Activated CD8-positive, alpha-beta T cell treated with anti-CD3 and anti-CD28 coated beads for 36 hours (primary cell): Measurements from ENCODE around the gene BTRC. TPM values are rescaled to one million over a fixed set of nuclear protein-coding genes. Genes with fewer than 3 reads are reported as not detected.

Experiments
- ATAC-seq: fragments of 200-7000 bp; cut with Tn5 transposase; one replicate; pipeline ENCODE4 v1.10.0; 2021; ENCODE audit warnings: mild to moderate bottlenecking, moderate library complexity
- CTCF ChIA-PET: fragments of 350-600 bp; sonication (Branson Sonifier 250); formaldehyde crosslinking; loops from one replicate; lab custom pipeline; 2021; ENCODE audit warnings: antibody characterized with exemption; lab: Charles Lee
- POLR2A ChIA-PET: fragments of 350-600 bp; sonication (Branson Sonifier 250); formaldehyde crosslinking; loops from one replicate; lab custom pipeline; 2021; ENCODE audit warnings: antibody characterized with exemption; lab: Charles Lee
- DNase-seq: peaks from one replicate; pipeline ENCODE4 v3.0.0-alpha.2; 2020
- H3K27ac Mint-ChIP-seq: one replicate; pipeline ENCODE4 v1.8.0; 2021; ENCODE audit warnings: mild to moderate bottlenecking, mixed read lengths
- H3K27me3 Mint-ChIP-seq: one replicate; pipeline ENCODE4 v1.8.0; 2021; ENCODE audit warnings: mixed read lengths
- H3K36me3 Mint-ChIP-seq: one replicate; pipeline ENCODE4 v1.8.0; 2021; ENCODE audit warnings: low read depth, mixed read lengths
- H3K4me1 Mint-ChIP-seq: one replicate; pipeline ENCODE4 v1.8.0; 2021; ENCODE audit warnings: low read depth, mixed read lengths
- H3K4me3 Mint-ChIP-seq: one replicate; pipeline ENCODE4 v1.8.0; 2021; ENCODE audit warnings: mild to moderate bottlenecking, moderate library complexity, mixed read lengths
- H3K9me3 Mint-ChIP-seq: one replicate; pipeline ENCODE4 v1.8.0; 2021; ENCODE audit warnings: mixed read lengths
- intact Hi-C: fragments of 100-400 bp; cut with micrococcal nuclease; formaldehyde crosslinking; loops from one replicate; pipeline ENCODE4 v1.10.0; 2022
- total RNA-seq, 2 experiments: library from RNA; stranded (reverse); gene quantifications; one replicate each; pipeline ENCODE4 v1.2.3, GENCODE V29; 2021
- TF ChIP-seq, protein P1 (sequence below): fragments of 200-600 bp; IDR thresholded peaks from one replicate; pipeline ENCODE4 v1.8.0; 2022; ENCODE audit warnings: antibody characterized with exemption, mild to moderate bottlenecking

BTRC gene
- total RNA-seq, 2 experiments from 2014 or later: 11.6 to 14.6 TPM

DNA sequence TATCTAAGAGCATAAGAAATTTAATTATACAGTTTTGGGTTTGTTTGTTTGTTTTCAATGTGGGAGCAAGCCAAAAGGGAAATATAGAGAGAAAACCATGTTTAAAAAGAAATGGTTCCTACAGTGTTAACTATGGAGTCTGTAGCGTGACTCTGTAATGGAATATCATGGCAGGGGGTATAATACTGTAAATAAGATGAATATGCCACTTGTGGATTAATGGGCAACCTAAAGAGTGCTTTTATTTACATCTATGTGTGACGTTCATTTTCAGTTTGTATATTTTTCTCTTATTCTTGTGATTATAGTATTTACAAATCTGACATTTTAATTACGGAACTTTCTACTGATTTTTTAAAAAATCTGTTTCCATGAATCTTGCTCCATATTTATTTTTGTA, 138.2 kb downstream of the BTRC start:
- ATAC-seq (no peak), DNase-seq (no peak)
- H3K4me3 Mint-ChIP-seq: no peak overlapping the region
- POLR2A ChIA-PET: interaction anchor here (0.9 kb wide), 1 partner anchor 191 kb away, joined by 3 read pairs; no protein-coding TSS in a partner anchor
- no peaks in the 10 kb centered on the region for H3K27me3 Mint-ChIP-seq
- H3K27ac Mint-ChIP-seq: no peak overlapping the region
- no peaks in the 10 kb centered on the region for H3K4me1 Mint-ChIP-seq
- CTCF ChIA-PET: interaction anchor here (1.5 kb wide), 1 partner anchor 278 kb away, joined by 4 read pairs; no protein-coding TSS in a partner anchor
- H3K36me3 Mint-ChIP-seq: peaks cover 1% of the 10 kb centered on the region
- TF ChIP-seq, protein P1, sequence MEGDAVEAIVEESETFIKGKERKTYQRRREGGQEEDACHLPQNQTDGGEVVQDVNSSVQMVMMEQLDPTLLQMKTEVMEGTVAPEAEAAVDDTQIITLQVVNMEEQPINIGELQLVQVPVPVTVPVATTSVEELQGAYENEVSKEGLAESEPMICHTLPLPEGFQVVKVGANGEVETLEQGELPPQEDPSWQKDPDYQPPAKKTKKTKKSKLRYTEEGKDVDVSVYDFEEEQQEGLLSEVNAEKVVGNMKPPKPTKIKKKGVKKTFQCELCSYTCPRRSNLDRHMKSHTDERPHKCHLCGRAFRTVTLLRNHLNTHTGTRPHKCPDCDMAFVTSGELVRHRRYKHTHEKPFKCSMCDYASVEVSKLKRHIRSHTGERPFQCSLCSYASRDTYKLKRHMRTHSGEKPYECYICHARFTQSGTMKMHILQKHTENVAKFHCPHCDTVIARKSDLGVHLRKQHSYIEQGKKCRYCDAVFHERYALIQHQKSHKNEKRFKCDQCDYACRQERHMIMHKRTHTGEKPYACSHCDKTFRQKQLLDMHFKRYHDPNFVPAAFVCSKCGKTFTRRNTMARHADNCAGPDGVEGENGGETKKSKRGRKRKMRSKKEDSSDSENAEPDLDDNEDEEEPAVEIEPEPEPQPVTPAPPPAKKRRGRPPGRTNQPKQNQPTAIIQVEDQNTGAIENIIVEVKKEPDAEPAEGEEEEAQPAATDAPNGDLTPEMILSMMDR: no peak
- H3K9me3 Mint-ChIP-seq: no peaks in the 10 kb centered on the region
- intact Hi-C loops: no loop called here

DNA sequence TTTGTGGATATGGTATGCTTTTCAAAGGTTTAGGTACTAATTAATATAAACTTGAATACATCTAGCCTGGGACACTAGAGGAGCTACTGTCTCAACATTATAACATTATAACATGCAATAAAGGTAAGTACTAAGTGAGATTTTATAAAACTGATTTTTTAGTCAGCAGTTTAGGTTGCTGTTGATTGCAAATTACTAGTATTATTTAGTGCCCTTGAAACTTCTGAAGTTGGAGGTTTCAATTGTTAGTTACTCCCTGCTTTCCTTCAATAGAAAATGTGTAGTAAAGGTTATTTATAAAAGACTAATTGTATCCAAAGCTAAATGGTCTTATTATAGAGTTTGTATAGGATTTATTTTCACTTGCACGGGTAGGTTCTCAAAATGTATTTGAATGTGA, 138.8 kb downstream of the BTRC start:
- CTCF ChIA-PET: interaction anchor here (1.5 kb wide), 1 partner anchor 279 kb away, joined by 4 read pairs; no protein-coding TSS in a partner anchor
- no peak for ATAC-seq
- TF ChIP-seq, protein P1: no peak

DNA sequence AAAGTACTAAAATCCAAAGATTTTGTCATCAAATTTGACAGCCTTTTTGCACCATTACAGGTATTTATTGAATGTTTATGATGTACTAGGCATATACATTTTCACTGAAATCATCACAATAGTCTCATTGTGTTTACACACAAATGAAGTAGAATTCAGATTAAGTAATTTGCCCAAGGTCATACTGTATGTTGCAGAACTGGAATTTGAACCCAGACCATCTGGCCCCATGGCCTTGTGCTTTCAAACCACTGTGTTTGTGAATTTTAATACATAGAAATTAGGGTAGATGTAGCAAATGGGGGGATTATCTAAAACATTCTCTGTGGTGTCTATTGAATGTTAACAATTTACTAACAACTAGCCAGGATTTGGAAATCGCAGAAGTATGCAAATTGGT, 139.3 kb downstream of the BTRC start:
- Mint-ChIP-seq H3K4me1 (no peaks in the 10 kb centered on the region), H3K9me3 (no peaks in the 10 kb centered on the region), H3K27me3 (no peaks in the 10 kb centered on the region), H3K4me3 (no peak overlapping the region), H3K27ac (no peak overlapping the region), H3K36me3 (peaks cover 1% of the 10 kb centered on the region)
- POLR2A ChIA-PET: no interaction called here
- CTCF ChIA-PET: interaction anchor here (0.9 to 1.5 kb wide), 5 partner anchors 9 to 332 kb away, joined by 3 to 4 read pairs (median 3); no protein-coding TSS in a partner anchor
- ATAC-seq (no peak), DNase-seq (no peak)
- TF ChIP-seq, protein P1: no peak
- intact Hi-C loops: no loop called here

More for the DNA sequence above, 138.8 kb downstream of the BTRC start:
- Mint-ChIP-seq H3K4me1 (no peaks in the 10 kb centered on the region), H3K27ac (no peak overlapping the region), H3K27me3 (no peaks in the 10 kb centered on the region), H3K4me3 (no peak overlapping the region), H3K36me3 (peaks cover 1% of the 10 kb centered on the region), H3K9me3 (no peaks in the 10 kb centered on the region)
- POLR2A ChIA-PET: no interaction called here
- DNase-seq: no peak
- intact Hi-C loops: no loop called here

DNA sequence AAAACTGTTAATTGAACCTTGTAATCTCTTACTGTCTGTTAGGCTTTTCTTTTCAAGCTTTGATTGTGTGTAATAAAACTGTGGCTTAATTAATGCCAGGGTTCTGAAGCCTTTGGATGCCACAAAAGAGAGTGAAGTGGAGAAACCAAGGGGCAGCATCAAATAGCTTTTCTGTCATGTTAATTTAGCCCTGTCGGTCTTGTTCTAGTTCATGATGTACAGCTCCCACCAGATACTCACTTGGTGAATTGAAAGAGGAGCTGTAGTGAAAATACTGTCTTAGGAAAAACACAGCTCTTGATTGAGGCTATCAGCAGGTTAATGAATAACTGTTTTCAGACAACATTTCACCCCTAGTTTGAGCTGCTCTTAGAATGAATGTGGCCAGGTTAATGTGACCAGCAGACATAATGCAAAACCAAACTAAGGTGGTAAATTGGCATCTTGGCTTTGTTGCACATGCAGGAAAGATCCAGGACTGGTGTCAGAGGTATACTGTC, 139.9 kb downstream of the BTRC start:
- intact Hi-C loops: no loop called here
- no peak overlapping the region for H3K4me3 Mint-ChIP-seq
- no peaks in the 10 kb centered on the region for H3K27me3 Mint-ChIP-seq
- CTCF ChIA-PET: interaction anchor here (0.7 to 1.5 kb wide), 7 partner anchors 10 to 332 kb away, joined by 3 to 4 read pairs (median 3); no protein-coding TSS in a partner anchor
- no peaks in the 10 kb centered on the region for H3K9me3 Mint-ChIP-seq
- ATAC-seq (no peak), DNase-seq (no peak)
- H3K4me1 Mint-ChIP-seq: no peaks in the 10 kb centered on the region
- no peak overlapping the region for H3K27ac Mint-ChIP-seq
- TF ChIP-seq, protein P1: no peak
- POLR2A ChIA-PET: no interaction called here
- peaks cover 1% of the 10 kb centered on the region for H3K36me3 Mint-ChIP-seq

DNA sequence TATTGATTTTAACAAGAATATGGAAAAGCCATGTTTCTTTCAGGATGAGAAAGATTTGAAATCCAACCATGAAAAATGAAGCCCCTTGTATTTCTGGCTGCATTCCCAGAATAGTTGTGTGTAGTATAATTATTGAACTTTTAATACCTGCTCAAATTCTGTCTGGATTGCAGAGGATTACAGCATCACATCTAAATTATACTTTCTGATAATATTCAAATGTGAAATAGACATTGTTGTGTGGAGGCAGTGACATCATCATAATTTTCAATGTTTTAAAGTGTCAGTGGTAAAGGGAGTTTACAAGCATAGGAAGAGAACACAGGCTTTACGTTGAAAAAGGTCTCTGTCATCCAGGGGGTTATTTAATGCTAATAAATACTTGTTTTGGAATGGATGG, 140.7 kb downstream of the BTRC start:
- no peak for DNase-seq
- Mint-ChIP-seq H3K4me1 (no peaks in the 10 kb centered on the region), H3K4me3 (no peak overlapping the region), H3K27ac (no peak overlapping the region), H3K27me3 (no peaks in the 10 kb centered on the region), H3K36me3 (peaks cover 1% of the 10 kb centered on the region), H3K9me3 (no peaks in the 10 kb centered on the region)
- ChIA-PET POLR2A (no interaction called here), CTCF (interaction anchor here (0.7 kb wide), 1 partner anchor 43 kb away, joined by 3 read pairs; no protein-coding TSS in a partner anchor)
- no peak for ATAC-seq
- intact Hi-C loops: no loop called here
- TF ChIP-seq, protein P1: no peak
